Endothelial cell of umbilical vein (primary cell): ENCODE data around the gene SCGB1C1. TPM values are rescaled to one million over a fixed set of nuclear protein-coding genes. Genes with fewer than 3 reads are reported as not detected.

Experiments used
- BruUV-seq: library from RNA; stranded (reverse); fragments of 400-500 nt; replicated peaks from 2 replicates; lab custom pipeline; 2021; lab: Mats Ljungman, UMichigan
- CTCF ChIA-PET: fragments of 300-600, 350-600 bp; sonication (Branson Sonifier 250); formaldehyde crosslinking; loops from one replicate; lab custom pipeline; 2021; ENCODE audit warnings: antibody characterized with exemption, inconsistent platforms; lab: Charles Lee
- POLR2A ChIA-PET: fragments of 300-600, 350-600 bp; sonication (Branson Sonifier 250); formaldehyde crosslinking; loops from one replicate; lab custom pipeline; 2021; ENCODE audit warnings: antibody characterized with exemption, inconsistent platforms; lab: Charles Lee
- DNase-seq: peaks from one replicate; pipeline ENCODE4 v3.0.0-alpha.2; 2011; ENCODE audit warnings: low read depth, low spot score
- FAIRE-seq: peaks from 2 replicates; lab custom pipeline; 2011; peaks lifted over from hg19 to GRCh38; lab: Jason Lieb, UNC
- H2AFZ ChIP-seq: 2 replicates; pipeline ENCODE4 v1.6.0; 2012; ENCODE audit warnings: low read depth, low read length, control low read depth, inconsistent platforms
- H3K27ac ChIP-seq: 2 replicates; pipeline ENCODE4 v1.5.1; 2011; ENCODE audit warnings: low read depth, mild to moderate bottlenecking, control low read depth, low read length, moderate library complexity; ENCODE audit not compliant: insufficient read depth
- H3K27me3 ChIP-seq, 2 experiments: 2 replicates each; pipeline versions ENCODE4 v1.6.0 to v1.6.1; 2011; ENCODE audit warnings: low read length in 2 of 2, mixed read lengths in 1 of 2; ENCODE audit not compliant: control insufficient read depth in 2 of 2, insufficient read depth in 2 of 2
- H3K36me3 ChIP-seq, 2 experiments: 2 replicates in 1 of 2; 3 replicates in 1 of 2; pipeline ENCODE4 v1.5.1; 2011; ENCODE audit warnings: low read length in 2 of 2, mild to moderate bottlenecking in 1 of 2, moderate library complexity in 1 of 2; ENCODE audit not compliant: control insufficient read depth in 2 of 2, insufficient read depth in 2 of 2; ENCODE audit errors: extremely low read depth in 1 of 2
- H3K4me1 ChIP-seq: 3 replicates; pipeline ENCODE4 v1.5.1; 2011; ENCODE audit warnings: mild to moderate bottlenecking, low read length; ENCODE audit not compliant: control insufficient read depth, insufficient read depth; ENCODE audit errors: extremely low read depth
- H3K4me2 ChIP-seq: 2 replicates; pipeline ENCODE4 v1.6.1; 2011; ENCODE audit warnings: low read length, control low read depth, mixed read lengths; ENCODE audit not compliant: insufficient read depth
- H3K4me3 ChIP-seq, 3 experiments: fragments of 200-600 bp in 1 of 3; sonication (generic), shearing (Covaris generic) in 1 of 3; replicated peaks in 1 of 3; 2 replicates each; pipeline ENCODE4 v1.5.1; 2011 to 2016; ENCODE audit warnings: control low read depth in 3 of 3, low read length in 3 of 3, mild to moderate bottlenecking in 2 of 3, inconsistent platforms in 1 of 3, low read depth in 1 of 3, moderate library complexity in 1 of 3; ENCODE audit not compliant: insufficient read depth in 1 of 3
- H3K79me2 ChIP-seq: 2 replicates; pipeline ENCODE4 v1.6.0; 2012; ENCODE audit warnings: low read length, inconsistent platforms; ENCODE audit not compliant: control insufficient read depth, insufficient read depth
- H3K9ac ChIP-seq: replicated peaks from 2 replicates; pipeline ENCODE3; 2011; ENCODE audit warnings: low read length, control low read depth; ENCODE audit not compliant: insufficient read depth; ENCODE audit errors: extremely low read depth
- H3K9me1 ChIP-seq: replicated peaks from 3 replicates; pipeline ENCODE4 v1.6.0; 2011; ENCODE audit warnings: mild to moderate bottlenecking, low read length; ENCODE audit not compliant: control insufficient read depth, insufficient read depth; ENCODE audit errors: extremely low read depth
- H3K9me3 ChIP-seq: replicated peaks from 2 replicates; pipeline ENCODE4 v1.5.1; 2012; ENCODE audit warnings: low read length, inconsistent platforms; ENCODE audit not compliant: control insufficient read depth, insufficient read depth
- H4K20me1 ChIP-seq: replicated peaks from 2 replicates; pipeline ENCODE3; 2011; ENCODE audit warnings: mild to moderate bottlenecking, low read length; ENCODE audit not compliant: control insufficient read depth, insufficient read depth; ENCODE audit errors: extremely low read depth
- CTCF ChIP-seq, 2 donors: IDR thresholded peaks; 1 replicate in 1 of 2; 2 replicates in 1 of 2; pipeline ENCODE4 v1.5.1; 2011; ENCODE audit warnings: low read length in 2 of 2, mild to moderate bottlenecking in 2 of 2, moderate library complexity in 2 of 2, control low read depth in 1 of 2, inconsistent platforms in 1 of 2, low read depth in 1 of 2; ENCODE audit not compliant: insufficient read depth in 1 of 2; ENCODE audit errors: extremely low read depth in 1 of 2
- EZH2 ChIP-seq: IDR thresholded peaks from 2 replicates; pipeline ENCODE4 v1.6.1; 2012; ENCODE audit warnings: borderline replicate concordance, low read depth, mild to moderate bottlenecking, moderate library complexity, low read length, inconsistent platforms; ENCODE audit not compliant: severe bottlenecking
- FOS ChIP-seq: IDR thresholded peaks from 2 replicates; pipeline ENCODE4 v1.6.1; 2011; ENCODE audit warnings: mild to moderate bottlenecking, low read length, moderate library complexity, borderline replicate concordance; ENCODE audit not compliant: insufficient read depth
- GATA2 ChIP-seq: IDR thresholded peaks from 2 replicates; pipeline ENCODE4 v1.7.0; 2011; ENCODE audit warnings: low read depth, mild to moderate bottlenecking, moderate library complexity, mixed read lengths, low read length; ENCODE audit not compliant: insufficient read length, insufficient read depth
- JUN ChIP-seq: IDR thresholded peaks from 2 replicates; pipeline ENCODE4 v1.6.1; 2011; ENCODE audit warnings: borderline replicate concordance, low read depth; ENCODE audit not compliant: insufficient read length, insufficient read depth
- MYC ChIP-seq: IDR thresholded peaks from one replicate; pipeline ENCODE4 v1.6.1; 2011; ENCODE audit warnings: mild to moderate bottlenecking, low read depth, low read length
- POLR2A ChIP-seq: IDR thresholded peaks from 2 replicates; pipeline ENCODE4 v1.6.1; 2012; ENCODE audit warnings: low read depth, mild to moderate bottlenecking, control low read depth, low read length
- POLR2AphosphoS5 ChIP-seq: IDR thresholded peaks from 2 replicates; pipeline ENCODE4 v1.6.1; 2012; ENCODE audit warnings: low read depth, mild to moderate bottlenecking, control low read depth, low read length, moderate library complexity; ENCODE audit not compliant: insufficient read depth
- dilution Hi-C: fragments of 300-500 bp; cut with MboI; formaldehyde crosslinking; loops from one replicate; pipeline ENCODE4 v1.15.0; 2019; ENCODE audit warnings: low sequenced_read_pairs; ENCODE audit not compliant: extremely low pct_ligation_motif_present
- intact Hi-C: fragments of 100-400 bp; cut with micrococcal nuclease; formaldehyde crosslinking; loops from one replicate; pipeline ENCODE4 v1.10.0; 2022
- polyA plus RNA-seq, 4 experiments: library from polyadenylated mRNA; depleted of rRNA in 3 of 4; stranded (reverse) in 3 of 4; unstranded in 1 of 4; fragments of >200 nt; gene quantifications; 2 replicates each; pipeline versions ENCODE4 v1.2.1 to v1.2.3, GENCODE V29; 2011 to 2012; ENCODE audit warnings: missing spikeins in 1 of 4
- total RNA-seq: library from RNA; stranded (reverse); gene quantifications from 2 replicates; pipeline ENCODE4 v1.2.3, GENCODE V29; 2021
- TF ChIP-seq, protein P1 (sequence below): IDR thresholded peaks from 2 replicates; pipeline ENCODE4 v1.6.1; 2011; ENCODE audit not compliant: insufficient read depth, insufficient read length

The SCGB1C1 gene
- total and polyA plus RNA-seq, 2 donors (not counting 3 experiments of a cell fraction or from before 2014, with no cell fraction given) = not detected

GRCh38 chr11:207208-207862 lies 14.5 kb downstream of the SCGB1C1 start, which contains the start of the genes BET1L and RIC8A:
TSS of gene BET1L (minus strand) at chr11:207399. CDS start at chr11:207321, 78 bp downstream.
TSS of gene RIC8A (plus strand) at chr11:207708. CDS start at chr11:208855, 1,147 bp downstream.
- Histone ChIP-seq H3K27ac (peak within 1 kb of the TSS; percentile 96), H4K20me1 (no peaks in the 10 kb centered on the region), H3K27me3 (no peaks in the 10 kb centered on the region), H3K36me3 (peaks cover 8 to 40% of the 10 kb centered on the region in 2 experiments), H3K9me1 (no peaks in the 10 kb centered on the region), H2AFZ (peak within 1 kb of the TSS; percentile 24), H3K4me2 (peak within 1 kb of the TSS; percentile 86), H3K4me1 (peaks cover 23% of the 10 kb centered on the region), H3K79me2 (peaks cover 50% of the 10 kb centered on the region), H3K9me3 (no peaks in the 10 kb centered on the region), H3K9ac (peak within 1 kb of the TSS; percentile 96), H3K4me3 (peak within 1 kb of the TSS; percentile 68 to 92 (median 74))
- peak; percentile 99 for FAIRE-seq
- POLR2A ChIA-PET = interaction anchor here (0.6 to 1.0 kb wide), 8 partner anchors 9 to 299 kb away, joined by 3 to 6 read pairs (median 4); partner anchors contain the start of genes PSMD13 and RNH1
- BruUV-seq = no TSS peak
- CTCF ChIA-PET = interaction anchor here (0.6 to 1.6 kb wide), 8 partner anchors 10 to 241 kb away, joined by 3 to 9 read pairs (median 4); partner anchors contain the start of gene PSMD13
- TF ChIP-seq FOS = no peak
- TF ChIP-seq GATA2 = no peak
- no peak for TF ChIP-seq JUN
- TF ChIP-seq POLR2A = peak; percentile 84
- no peak for TF ChIP-seq EZH2
- TF ChIP-seq, protein P1, sequence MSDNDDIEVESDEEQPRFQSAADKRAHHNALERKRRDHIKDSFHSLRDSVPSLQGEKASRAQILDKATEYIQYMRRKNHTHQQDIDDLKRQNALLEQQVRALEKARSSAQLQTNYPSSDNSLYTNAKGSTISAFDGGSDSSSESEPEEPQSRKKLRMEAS = no peak
- no peak for TF ChIP-seq MYC
- TF ChIP-seq CTCF (IDR thresholded peaks at IDR 0.05; ENCODE audit: extremely low read depth in 1 of 2, insufficient read depth in 1 of 2, low read depth in 1 of 2, low read length in 2 of 2) = no peak
- peak; percentile 88 for TF ChIP-seq POLR2AphosphoS5
- peak; percentile 97 for DNase-seq
- dilution Hi-C loops (no loop called here), intact Hi-C loops (loop anchor here (1.0 to 5.0 kb wide), 5 partner anchors 29 to 299 kb away; partner anchors contain the start of genes IFITM2, PSMD13 and SIRT3)
